K562 (cell line): ENCODE results near the gene LMO3. TPM values are rescaled to one million over a fixed set of nuclear protein-coding genes. Genes with fewer than 3 reads are reported as not detected.

Experiments used
- ATAC-seq: fragments of 200-7000 bp; cut with Tn5 transposase; 3 replicates; pipeline ENCODE4 v1.9.1; 2020; ENCODE audit warnings: moderate library complexity
- BruUV-seq: library from RNA; stranded (reverse); fragments of 400-500 nt; replicated peaks from 2 replicates; lab custom pipeline; 2021; lab: Mats Ljungman, UMichigan
- CTCF ChIA-PET: fragments of 300-600 bp; formaldehyde crosslinking; extraction: SDS; loops from one replicate; lab custom pipeline; 2021; ENCODE audit warnings: low intra/inter-chr PET ratio; lab: Yijun Ruan, JAX
- POLR2A ChIA-PET: fragments of 300-600, 350-650 bp; sonication (Branson Sonifier 250); formaldehyde crosslinking; extraction: SDS; loops from one replicate; lab custom pipeline; 2021; ENCODE audit warnings: antibody characterized with exemption, inconsistent platforms; lab: Yijun Ruan, JAX
- DNase-seq, 4 experiments: peaks; one replicate each; pipeline versions ENCODE4 v3.0.0 to v3.0.0-alpha.2; 2011 to 2018; ENCODE audit warnings: low spot score in 3 of 4, mixed read lengths in 3 of 4; ENCODE audit errors: extremely low read depth in 1 of 4
- FAIRE-seq: peaks from 2 replicates; lab custom pipeline; 2011; peaks lifted over from hg19 to GRCh38; lab: Jason Lieb, UNC
- H2AFZ ChIP-seq: 2 replicates; pipeline ENCODE4 v1.6.0; 2011; ENCODE audit warnings: low read depth, low read length, control low read depth, inconsistent platforms
- H3K27ac ChIP-seq: fragments of 200-600 bp; 3 replicates; pipeline ENCODE4 v1.8.0; 2011; ENCODE audit warnings: low read depth, mild to moderate bottlenecking, control low read depth, inconsistent platforms, low read length, moderate library complexity, mixed read lengths; ENCODE audit errors: extremely low read depth
- H3K27me3 ChIP-seq, 2 experiments: fragments of 300-600 bp in 1 of 2; 2 replicates in 1 of 2; 3 replicates in 1 of 2; pipeline versions ENCODE4 v1.6.0 to v1.8.0; 2011; ENCODE audit warnings: inconsistent platforms in 2 of 2, low read length in 2 of 2, mild to moderate bottlenecking in 1 of 2, mixed read lengths in 1 of 2, moderate library complexity in 1 of 2; ENCODE audit not compliant: control insufficient read depth in 2 of 2, insufficient read depth in 2 of 2
- H3K36me3 ChIP-seq: fragments of 300-600 bp; 3 replicates; pipeline ENCODE4 v1.8.0; 2011; ENCODE audit warnings: mild to moderate bottlenecking, low read length, inconsistent platforms; ENCODE audit not compliant: control insufficient read depth, insufficient read depth
- H3K4me1 ChIP-seq, 2 experiments: fragments of 200-600 bp in 1 of 2; replicated peaks in 1 of 2; 2 replicates in 1 of 2; 3 replicates in 1 of 2; pipeline versions ENCODE4 v1.5.1 to v1.8.0; 2011; ENCODE audit warnings: inconsistent platforms in 2 of 2, low read length in 2 of 2, mild to moderate bottlenecking in 1 of 2, mixed read lengths in 1 of 2, moderate library complexity in 1 of 2; ENCODE audit not compliant: control insufficient read depth in 2 of 2, insufficient read depth in 2 of 2
- H3K4me2 ChIP-seq: 2 replicates; pipeline ENCODE4 v1.6.1; 2011; ENCODE audit warnings: low read length, control low read depth, inconsistent platforms, mixed read lengths; ENCODE audit not compliant: insufficient read depth
- H3K4me3 ChIP-seq: fragments of 200-600 bp; sonication (generic), shearing (Covaris generic); 2 replicates; pipeline ENCODE4 v1.5.1; 2016; ENCODE audit warnings: control low read depth, inconsistent platforms
- H3K79me2 ChIP-seq: fragments of 200-600 bp; 3 replicates; pipeline ENCODE4 v1.8.0; 2011; ENCODE audit warnings: low read length, inconsistent platforms; ENCODE audit not compliant: control insufficient read depth, insufficient read depth
- H3K9ac ChIP-seq, 2 experiments: 2 replicates each; pipeline versions ENCODE4 v1.6.0 to v1.6.1; 2011; ENCODE audit warnings: low read depth in 2 of 2, low read length in 2 of 2, control low read depth in 1 of 2, inconsistent platforms in 1 of 2, mild to moderate bottlenecking in 1 of 2, mixed read lengths in 1 of 2; ENCODE audit not compliant: insufficient read depth in 1 of 2
- H3K9me1 ChIP-seq: one replicate; pipeline ENCODE4 v1.6.0; 2011; ENCODE audit warnings: inconsistent platforms, mild to moderate bottlenecking, low read length, moderate library complexity; ENCODE audit not compliant: control insufficient read depth, insufficient read depth
- H3K9me3 ChIP-seq: replicated peaks from 2 replicates; pipeline ENCODE4 v1.5.1; 2011; ENCODE audit warnings: low read depth, low read length, inconsistent platforms; ENCODE audit not compliant: control insufficient read depth, insufficient read depth
- H4K20me1 ChIP-seq: replicated peaks from 2 replicates; pipeline ENCODE4 v1.6.1; 2011; ENCODE audit warnings: low read length, inconsistent platforms, mixed read lengths; ENCODE audit not compliant: control insufficient read depth, insufficient read depth
- BCLAF1 ChIP-seq, 2 experiments: fragments of 450-650 bp in 1 of 2; IDR thresholded peaks; 2 replicates each; pipeline ENCODE4 v1.6.1; 2011 to 2017; ENCODE audit warnings: low read depth in 2 of 2, antibody characterized with exemption in 1 of 2, borderline replicate concordance in 1 of 2, low read length in 1 of 2, mild to moderate bottlenecking in 1 of 2, mixed read lengths in 1 of 2; ENCODE audit not compliant: control insufficient read depth in 1 of 2
- BRF2 ChIP-seq: IDR thresholded peaks from 3 replicates; pipeline ENCODE4 v1.6.1; 2011; ENCODE audit warnings: borderline replicate concordance, mild to moderate bottlenecking; ENCODE audit not compliant: insufficient read length, insufficient read depth
- ETS1 ChIP-seq: conservative IDR thresholded peaks from 2 replicates; pipeline ENCODE4 v1.6.1; 2011; ENCODE audit warnings: low read depth, mild to moderate bottlenecking, low read length; ENCODE audit not compliant: control insufficient read depth
- FOXP1 ChIP-seq: sonication (generic); formaldehyde crosslinking; IDR thresholded peaks from 2 replicates; pipeline ENCODE4 v1.8.0; 2022; ENCODE audit warnings: mild to moderate bottlenecking, missing genetic modification reagents
- KAT7 ChIP-seq: sonication (generic); formaldehyde crosslinking; IDR thresholded peaks from 2 replicates; pipeline ENCODE4 v1.8.0; 2022; ENCODE audit warnings: missing genetic modification reagents, mild to moderate bottlenecking, borderline replicate concordance
- PRDM10 ChIP-seq: fragments of 450-650 bp; IDR thresholded peaks from 2 replicates; pipeline ENCODE4 v1.6.1; 2018; ENCODE audit not compliant: partially characterized antibody
- THRAP3 ChIP-seq: fragments of 450-650 bp; IDR thresholded peaks from 2 replicates; pipeline ENCODE4 v1.6.1; 2016; ENCODE audit warnings: mild to moderate bottlenecking, inconsistent platforms, borderline replicate concordance
- ZNF146 ChIP-seq: IDR thresholded peaks from one replicate; pipeline ENCODE4 v1.6.1; 2018; ENCODE audit warnings: missing compliant biosample characterization; ENCODE audit not compliant: unreplicated experiment
- ZNF583 ChIP-seq: fragments of 250-450 bp; sonication (Bioruptor Pico); IDR thresholded peaks from 2 replicates; pipeline ENCODE4 v1.4.0; 2020
- ZNF655 ChIP-seq: fragments of 250-450 bp; sonication (Bioruptor Pico); IDR thresholded peaks from 2 replicates; pipeline ENCODE4 v1.5.0; 2021
- WGBS: fragments of 100-300 bp; shearing (Covaris generic); methylation state at CpG from one replicate; pipeline ENCODE4 v1.1.6; 2016; ENCODE audit warnings: low coverage, mixed read lengths; ENCODE audit not compliant: insufficient coverage; ENCODE audit errors: missing lambda C conversion rate; 5-methylcytosine and 5-hydroxymethylcytosine counted together
- in situ Hi-C: fragments of 300-500 bp; cut with MboI; formaldehyde crosslinking; loops from 4 replicates; pipeline ENCODE4 v1.15.0; 2018; ENCODE audit warnings: inconsistent platforms, mixed read lengths
- intact Hi-C: fragments of 100-400 bp; cut with micrococcal nuclease; formaldehyde crosslinking; loops from 2 replicates; pipeline ENCODE4 v1.14.2; 2022
- polyA plus RNA-seq, 8 experiments: library from polyadenylated mRNA; depleted of rRNA in 4 of 8; stranded (reverse) in 5 of 8; unstranded in 3 of 8; fragments of >200 nt; fragmentation: Nextera tagmentation in 2 of 8; fragmentation: Illumina TruSeq in 1 of 8; extraction: Ambion mirVana in 2 of 8; extraction: Trizol in 1 of 8; gene quantifications; 2 replicates each; pipeline versions ENCODE4 v1.2.1 to v1.2.3, GENCODE V29; 2011 to 2014; ENCODE audit warnings: inconsistent platforms in 1 of 8, missing spikeins in 1 of 8
- total RNA-seq, 7 experiments: library from RNA; depleted of rRNA in 6 of 7; stranded (reverse); fragments of >200 nt in 6 of 7; fragmentation: Illumina TruSeq in 2 of 7; extraction: Trizol in 2 of 7; gene quantifications; 2 replicates each; pipeline versions ENCODE4 v1.2.1 to v1.2.3, GENCODE V29; 2011 to 2021; ENCODE audit warnings: low replicate concordance in 1 of 7

The LMO3 gene
- total and polyA plus RNA-seq, 9 of the 15 experiments (the other 6 are each of a cell fraction or from before 2014, with no cell fraction given) = 0.04 to 0.40 (median 0.05) TPM; not detected in 6

GRCh38 chr12:16555630-16556029 lies 50.3 kb downstream of the LMO3 start (continued):
- TF ChIP-seq FOXP1 = no peak
- no peak for TF ChIP-seq ZNF146

GRCh38 chr12:16553457-16553856 lies 52.5 kb downstream of the LMO3 start:
- 6% methylated on average over 3 of the region's 3 CpGs for WGBS
- Histone ChIP-seq H3K9me3 (no peaks in the 10 kb centered on the region), H3K4me3 (no peak overlapping the region), H4K20me1 (no peaks in the 10 kb centered on the region), H2AFZ (no peak overlapping the region), H3K4me1 (no peaks in the 10 kb centered on the region), H3K36me3 (no peaks in the 10 kb centered on the region), H3K4me2 (no peak overlapping the region), H3K9ac (no peak overlapping the region), H3K9me1 (no peaks in the 10 kb centered on the region), H3K27me3 (no peaks in the 10 kb centered on the region), H3K79me2 (no peaks in the 10 kb centered on the region), H3K27ac (no peak overlapping the region)
- intact Hi-C loops = no loop called here
- BruUV-seq = no TSS peak
- DNase-seq (no peak), FAIRE-seq (no peak), ATAC-seq (no peak)
- CTCF ChIA-PET = no interaction called here
- in situ Hi-C loops = no loop called here
- POLR2A ChIA-PET = no interaction called here
- TF ChIP-seq THRAP3 = no peak
- no peak for TF ChIP-seq KAT7 (CRISPR knock-in tag)
- no peak for TF ChIP-seq ZNF655
- no peak for TF ChIP-seq BCLAF1 (IDR thresholded peaks at IDR 0.05; ENCODE audit: borderline replicate concordance in 1 of 2, control insufficient read depth in 1 of 2, low read depth in 2 of 2, low read length in 1 of 2)
- no peak for TF ChIP-seq ETS1
- no peak for TF ChIP-seq ZNF583
- no peak for TF ChIP-seq PRDM10
- TF ChIP-seq BRF2 = no peak
